ACHN (cell line): ENCODE data around the gene KRT33B.
"Not testable (repeated sequence)": the region's sequence is repeated elsewhere in the genome, so short reads cannot be mapped to it uniquely, and the experiment has no call there.

ENCODE experiments used
- DNase-seq: peaks from one replicate; pipeline ENCODE4 v3.0.0-alpha.2; 2015
- in situ Hi-C: cut with HindIII; loops from 2 replicates; pipeline ENCODE4 v1.10.0; 2017; ENCODE audit warnings: low sequenced_read_pairs, low pct_ligation_motif_present, low pct_unique_long_range_greater_than_20kb

KRT33B gene

GRCh38 chr17:41354536-41354935 is 15.1 kb downstream of the KRT33B start:
- in situ Hi-C loops, result no loop called here
- no peak for DNase-seq

- no peak for DNase-seq
- in situ Hi-C loops, result no loop called here
These were observed 16.8 kb downstream of the KRT33B start for GRCh38 chr17:41352597-41353366.

- DNase-seq, result no peak
- in situ Hi-C loops, result no loop called here
These were observed 18.4 kb downstream of the KRT33B start for GRCh38 chr17:41351177-41351576.

GRCh38 chr17:41350381-41350878 is 19.2 kb downstream of the KRT33B start, which contains the start of gene KRT33A:
Gene KRT33A (minus strand): TSS chr17:41350828. CDS start chr17:41350767, 61 bp downstream.
- DNase-seq, result not testable (repeated sequence)

GRCh38 chr17:41347869-41348760 is 21.5 kb downstream of the KRT33B start:
- in situ Hi-C loops, result no loop called here
- no peak for DNase-seq

More at GRCh38 chr17:41350381-41350878, 19.2 kb downstream of the KRT33B start, which contains the start of gene KRT33A:
- in situ Hi-C loops, result not testable (repeated sequence)

- DNase-seq, in situ Hi-C loops: not testable (repeated sequence)
These were observed 23.2 kb downstream of the KRT33B start for GRCh38 chr17:41346421-41346820.

- no peak for DNase-seq
- in situ Hi-C loops, result no loop called here
These were observed 23.6 kb downstream of the KRT33B start for GRCh38 chr17:41345992-41346391.

GRCh38 chr17:41343029-41343428 is 26.6 kb downstream of the KRT33B start:
- no peak for DNase-seq
- in situ Hi-C loops, result no loop called here

GRCh38 chr17:41340934-41341861 is 28.4 kb downstream of the KRT33B start:
- in situ Hi-C loops, result no loop called here

GRCh38 chr17:41340494-41340893 is 29.1 kb downstream of the KRT33B start:
- in situ Hi-C loops, result no loop called here
- no peak for DNase-seq

More at GRCh38 chr17:41340934-41341861, 28.4 kb downstream of the KRT33B start:
- DNase-seq, result no peak

GRCh38 chr17:41339571-41340172 is 29.9 kb downstream of the KRT33B start:
- in situ Hi-C loops, result no loop called here

GRCh38 chr17:41338961-41339485 is 30.6 kb downstream of the KRT33B start:
- in situ Hi-C loops, result no loop called here
- DNase-seq, result no peak

More at GRCh38 chr17:41339571-41340172, 29.9 kb downstream of the KRT33B start:
- DNase-seq, result no peak

- in situ Hi-C loops, result no loop called here
- DNase-seq, result no peak
These were observed 33.9 kb downstream of the KRT33B start for GRCh38 chr17:41335747-41336146.

GRCh38 chr17:41334385-41335305 is 35.0 kb downstream of the KRT33B start:
- in situ Hi-C loops, result no loop called here
- no peak for DNase-seq

- in situ Hi-C loops, result no loop called here
These were observed 35.8 kb downstream of the KRT33B start for GRCh38 chr17:41333836-41334235.

GRCh38 chr17:41333098-41333497 is 36.5 kb downstream of the KRT33B start:
- in situ Hi-C loops, result no loop called here
- no peak for DNase-seq

More at GRCh38 chr17:41333836-41334235, 35.8 kb downstream of the KRT33B start:
- DNase-seq, result no peak
